GM12872 (cell line): ENCODE measurements around the gene PAX7.

Source experiments
- TF ChIP-seq, protein P1 (sequence below): IDR thresholded peaks from 3 replicates; pipeline ENCODE4 v1.5.1; 2011; ENCODE audit warnings: low read depth, mild to moderate bottlenecking, low read length, moderate library complexity; ENCODE audit not compliant: insufficient read depth

The PAX7 gene

DNA sequence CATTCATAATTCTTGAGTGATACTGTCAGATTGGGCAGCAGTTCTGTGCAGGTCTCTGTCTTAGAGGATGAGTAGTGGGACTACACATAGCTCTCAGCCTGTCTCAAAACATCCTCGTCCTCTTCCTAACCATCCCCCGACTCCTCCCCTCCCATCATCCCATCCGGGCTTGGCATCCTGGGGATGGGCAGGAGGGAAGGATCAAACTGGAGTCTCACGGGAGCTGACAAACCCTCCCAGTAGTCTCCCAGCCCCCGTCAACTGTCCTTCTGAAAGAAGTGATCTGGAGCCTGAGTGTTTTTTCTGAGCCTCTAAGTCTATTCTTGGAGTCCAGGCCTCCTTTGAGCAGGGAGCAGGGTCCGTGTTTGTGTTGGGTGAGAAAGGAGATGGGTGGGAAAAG is 102.0 kb downstream of the PAX7 start:
- TF ChIP-seq, protein P1, sequence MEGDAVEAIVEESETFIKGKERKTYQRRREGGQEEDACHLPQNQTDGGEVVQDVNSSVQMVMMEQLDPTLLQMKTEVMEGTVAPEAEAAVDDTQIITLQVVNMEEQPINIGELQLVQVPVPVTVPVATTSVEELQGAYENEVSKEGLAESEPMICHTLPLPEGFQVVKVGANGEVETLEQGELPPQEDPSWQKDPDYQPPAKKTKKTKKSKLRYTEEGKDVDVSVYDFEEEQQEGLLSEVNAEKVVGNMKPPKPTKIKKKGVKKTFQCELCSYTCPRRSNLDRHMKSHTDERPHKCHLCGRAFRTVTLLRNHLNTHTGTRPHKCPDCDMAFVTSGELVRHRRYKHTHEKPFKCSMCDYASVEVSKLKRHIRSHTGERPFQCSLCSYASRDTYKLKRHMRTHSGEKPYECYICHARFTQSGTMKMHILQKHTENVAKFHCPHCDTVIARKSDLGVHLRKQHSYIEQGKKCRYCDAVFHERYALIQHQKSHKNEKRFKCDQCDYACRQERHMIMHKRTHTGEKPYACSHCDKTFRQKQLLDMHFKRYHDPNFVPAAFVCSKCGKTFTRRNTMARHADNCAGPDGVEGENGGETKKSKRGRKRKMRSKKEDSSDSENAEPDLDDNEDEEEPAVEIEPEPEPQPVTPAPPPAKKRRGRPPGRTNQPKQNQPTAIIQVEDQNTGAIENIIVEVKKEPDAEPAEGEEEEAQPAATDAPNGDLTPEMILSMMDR = no peak

DNA sequence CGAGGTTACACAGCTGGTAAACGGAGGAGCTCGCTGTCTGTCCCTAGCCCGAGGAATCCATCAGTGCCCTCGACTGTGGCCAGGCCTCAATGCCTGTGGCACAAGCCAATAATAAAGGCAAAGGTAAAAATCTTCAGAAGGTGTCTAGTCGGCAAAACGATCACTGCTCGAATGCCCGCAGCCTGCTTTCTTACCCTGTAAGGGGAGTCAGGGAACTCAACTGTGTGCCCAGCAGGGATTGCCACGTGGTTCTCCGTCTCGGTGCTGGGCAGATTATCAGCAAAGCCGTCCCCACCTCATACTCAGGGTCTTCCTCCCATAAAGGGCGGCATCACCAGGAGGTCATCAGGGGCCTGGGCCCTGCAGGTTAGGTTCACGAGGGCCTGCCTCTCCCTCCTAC is 103.4 kb downstream of the PAX7 start:
- TF ChIP-seq, protein P1 = no peak

DNA sequence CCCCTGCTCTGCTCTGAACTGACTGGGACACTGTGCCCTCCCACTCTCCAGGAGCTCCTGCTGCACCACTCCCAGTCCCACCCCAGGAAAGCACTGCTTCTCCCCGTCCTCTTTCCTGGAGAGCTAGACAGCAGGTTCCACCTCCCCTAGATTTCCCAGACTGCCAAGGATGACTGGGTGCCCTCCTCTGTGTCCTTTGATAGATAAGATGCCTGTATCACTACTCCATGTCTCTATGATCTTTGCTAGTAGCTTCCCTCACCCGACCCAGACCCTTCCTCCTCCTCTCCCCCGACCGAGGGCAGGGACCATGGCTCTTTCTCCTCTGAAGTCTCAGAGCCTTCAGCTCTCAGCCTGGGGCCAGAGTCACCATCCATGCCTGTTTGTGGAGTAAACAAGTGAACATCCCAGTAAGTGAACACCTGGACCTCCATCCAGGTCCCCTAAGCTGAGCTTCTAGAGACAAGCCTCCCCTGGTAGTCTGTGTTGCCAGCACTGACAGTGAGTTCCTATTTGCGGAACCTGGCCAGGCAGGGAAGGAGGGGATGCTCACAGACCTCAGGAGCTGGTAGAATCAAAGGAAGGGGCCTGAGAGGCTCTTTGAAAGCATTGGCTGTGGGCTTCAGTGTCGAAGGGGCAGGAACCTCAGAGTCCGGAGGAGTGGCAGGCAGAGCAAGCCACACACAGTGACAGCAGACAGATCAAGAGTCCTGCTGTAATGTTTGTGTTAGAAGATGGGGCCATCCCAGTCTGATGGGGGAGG is 104.0 kb downstream of the PAX7 start:
- TF ChIP-seq, protein P1 = no peak

DNA sequence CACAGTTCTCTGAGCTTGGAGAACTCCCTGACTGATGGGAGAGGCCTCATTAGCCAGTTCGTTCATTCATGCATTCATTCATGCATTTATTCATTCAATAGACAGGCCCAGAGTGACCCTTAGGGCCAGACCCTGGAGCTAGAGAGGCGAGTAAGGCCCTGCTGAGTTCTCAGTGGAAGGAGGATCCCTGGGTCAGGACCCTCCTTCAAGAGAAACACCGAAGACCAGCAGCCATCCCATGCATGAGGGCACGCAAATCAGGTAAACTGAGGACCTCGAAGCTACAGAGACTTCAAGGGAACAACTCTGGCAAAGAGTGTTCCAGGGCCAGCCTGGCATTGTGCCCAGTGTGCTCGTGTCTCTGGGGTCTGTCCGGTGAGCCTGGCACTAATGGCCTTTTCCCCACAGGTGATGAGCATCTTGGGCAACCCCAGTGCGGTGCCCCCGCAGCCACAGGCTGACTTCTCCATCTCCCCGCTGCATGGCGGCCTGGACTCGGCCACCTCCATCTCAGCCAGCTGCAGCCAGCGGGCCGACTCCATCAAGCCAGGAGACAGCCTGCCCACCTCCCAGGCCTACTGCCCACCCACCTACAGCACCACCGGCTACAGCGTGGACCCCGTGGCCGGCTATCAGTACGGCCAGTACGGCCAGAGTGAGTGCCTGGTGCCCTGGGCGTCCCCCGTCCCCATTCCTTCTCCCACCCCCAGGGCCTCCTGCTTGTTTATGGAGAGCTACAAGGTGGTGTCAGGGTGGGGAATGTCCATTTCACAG is 104.8 kb downstream of the PAX7 start:
- TF ChIP-seq, protein P1 = no peak

DNA sequence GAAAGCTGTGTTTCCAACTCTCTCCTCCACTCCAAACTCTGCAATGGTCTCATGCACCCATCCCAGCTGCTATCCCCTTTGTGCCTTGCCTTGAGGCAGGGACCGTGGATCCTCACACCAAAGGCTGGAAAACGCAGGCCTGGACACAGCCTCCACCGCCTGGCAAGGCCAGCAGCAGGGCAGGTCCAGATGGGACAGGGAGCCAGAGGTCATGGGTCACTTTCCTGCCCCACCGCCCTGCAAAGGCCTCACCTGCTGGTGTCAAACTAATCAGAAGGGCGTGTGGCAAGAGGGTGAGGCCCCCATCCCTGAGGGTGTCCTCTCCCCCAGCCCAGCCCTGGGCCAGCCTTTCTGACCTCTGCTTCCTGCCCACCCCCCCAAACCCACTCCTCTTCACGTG is 106.3 kb downstream of the PAX7 start:
- TF ChIP-seq, protein P1 = no peak

DNA sequence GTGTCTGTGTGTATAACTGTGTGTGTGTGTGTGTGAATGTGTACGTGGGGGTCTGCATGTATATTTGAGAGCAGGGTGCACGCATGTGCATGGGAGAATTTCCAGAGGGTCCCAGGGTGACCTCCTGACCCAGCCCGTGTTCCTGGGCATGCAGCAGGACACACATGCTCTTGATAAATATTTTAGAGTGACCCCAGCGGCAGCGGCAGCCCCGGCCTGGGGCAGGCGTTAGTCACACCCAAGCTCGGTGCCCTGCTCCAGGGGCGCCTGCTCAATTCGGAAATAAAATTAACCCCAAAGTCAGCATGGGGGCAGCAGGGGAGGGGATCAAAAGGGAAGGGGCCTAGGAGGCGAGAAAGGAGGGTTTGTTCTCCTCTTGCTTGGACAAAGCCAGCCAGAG is 107.5 kb downstream of the PAX7 start:
- TF ChIP-seq, protein P1 = no peak

DNA sequence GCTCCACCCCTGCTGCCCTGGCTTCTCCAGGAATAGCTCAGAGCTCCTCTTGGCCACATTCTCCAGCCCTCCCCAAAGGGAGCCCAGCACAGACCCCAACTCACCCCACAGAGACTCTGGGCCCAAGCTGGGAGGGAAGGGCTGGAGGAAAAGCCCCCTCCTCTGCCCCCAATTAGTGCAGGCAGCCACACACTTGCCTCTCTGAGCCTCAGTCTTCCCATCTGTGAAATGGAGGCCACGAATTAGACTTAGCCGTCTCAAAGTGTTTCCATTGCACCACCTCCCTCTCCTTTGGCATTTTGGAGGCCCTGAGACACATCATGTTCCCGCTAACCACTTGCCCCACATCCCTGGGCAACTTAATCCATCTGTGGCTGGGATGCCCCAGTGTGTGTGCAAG is 108.0 kb downstream of the PAX7 start:
- TF ChIP-seq, protein P1 = no peak
